IgD-negative memory B cell (primary cell): ENCODE measurements around the gene FER. TPM values are rescaled to one million over a fixed set of nuclear protein-coding genes. Genes with fewer than 3 reads are reported as not detected.
"Not testable (repeated sequence)": the region's sequence is repeated elsewhere in the genome, so short reads cannot be mapped to it uniquely, and the experiment has no call there.

Source experiments
- H3K27ac Mint-ChIP-seq, 3 donors: one replicate each; pipeline ENCODE4 v1.8.0; 2020 to 2022; ENCODE audit warnings: mild to moderate bottlenecking in 3 of 3, mixed read lengths in 3 of 3, moderate library complexity in 1 of 3
- H3K27me3 Mint-ChIP-seq: one replicate; pipeline ENCODE4 v1.8.0; 2021; ENCODE audit warnings: mixed read lengths
- H3K36me3 Mint-ChIP-seq: one replicate; pipeline ENCODE4 v1.8.0; 2020; ENCODE audit warnings: mild to moderate bottlenecking, mixed read lengths
- H3K4me1 Mint-ChIP-seq, 3 donors: one replicate each; pipeline ENCODE4 v1.8.0; 2020 to 2022; ENCODE audit warnings: mixed read lengths in 3 of 3, mild to moderate bottlenecking in 1 of 3
- H3K4me3 Mint-ChIP-seq, 4 donors: one replicate each; pipeline ENCODE4 v1.8.0; 2020 to 2022; ENCODE audit warnings: mild to moderate bottlenecking in 4 of 4, mixed read lengths in 4 of 4, moderate library complexity in 3 of 4
- H3K9me3 Mint-ChIP-seq, 3 donors: one replicate each; pipeline ENCODE4 v1.8.0; 2020 to 2021; ENCODE audit warnings: mixed read lengths in 3 of 3, mild to moderate bottlenecking in 1 of 3
- polyA plus RNA-seq: library from polyadenylated mRNA; unstranded; fragments of 300-500 nt; fragmentation: Illumina TruSeq; gene quantifications from one replicate; pipeline ENCODE4 v1.2.3, GENCODE V29; 2021

Gene FER
- polyA plus RNA-seq, 1 donor from 2014 or later: 12.6 TPM

DNA sequence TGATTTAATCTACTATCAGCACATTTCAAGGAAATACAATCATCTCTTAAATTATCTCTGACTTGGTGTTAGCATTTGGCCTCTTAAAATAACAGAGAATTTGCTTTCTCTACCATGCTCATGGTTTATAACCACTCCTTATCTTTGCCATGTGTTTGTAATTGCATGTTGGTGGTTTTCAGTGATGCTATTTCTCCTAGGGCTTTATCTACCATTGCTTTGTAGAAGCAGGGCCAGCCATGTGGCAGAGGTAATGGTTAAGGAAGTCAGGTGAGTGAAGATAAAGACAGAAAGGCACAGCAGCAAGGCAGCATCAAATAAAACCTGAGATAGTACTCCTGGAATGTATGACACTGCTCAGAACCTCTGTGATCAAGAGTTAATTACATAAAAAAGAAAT, 206.2 kb downstream of the FER start:
- H3K27ac Mint-ChIP-seq: no peak overlapping the region
- no peak overlapping the region for H3K4me3 Mint-ChIP-seq
- H3K36me3 Mint-ChIP-seq: peaks cover 3% of the 10 kb centered on the region
- H3K4me1 Mint-ChIP-seq: no peaks in the 10 kb centered on the region
- H3K27me3 Mint-ChIP-seq: no peaks in the 10 kb centered on the region
- no peaks in the 10 kb centered on the region for H3K9me3 Mint-ChIP-seq

DNA sequence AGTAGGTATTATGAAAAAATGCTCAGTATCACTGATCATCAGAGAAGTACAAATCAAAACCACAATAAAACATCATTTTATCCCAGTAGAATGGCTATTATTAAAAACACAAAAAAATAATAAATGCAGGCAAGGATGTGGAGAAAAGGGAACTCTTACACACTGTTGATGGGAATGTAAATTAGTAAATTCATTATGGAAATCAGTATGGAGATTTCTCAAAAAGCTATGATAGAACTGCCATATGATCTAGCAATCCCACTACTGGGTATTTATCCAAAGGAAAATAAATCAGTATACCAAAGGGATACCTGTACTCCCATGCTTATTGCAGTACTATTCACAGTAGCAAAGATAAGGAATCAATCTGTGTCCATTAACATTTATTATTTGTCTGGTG, 209.6 kb downstream of the FER start:
- Mint-ChIP-seq H3K4me3 (no peak overlapping the region), H3K4me1 (no peaks in the 10 kb centered on the region), H3K36me3 (peaks cover 4% of the 10 kb centered on the region), H3K27me3 (no peaks in the 10 kb centered on the region), H3K9me3 (no peaks in the 10 kb centered on the region), H3K27ac (no peak overlapping the region)

DNA sequence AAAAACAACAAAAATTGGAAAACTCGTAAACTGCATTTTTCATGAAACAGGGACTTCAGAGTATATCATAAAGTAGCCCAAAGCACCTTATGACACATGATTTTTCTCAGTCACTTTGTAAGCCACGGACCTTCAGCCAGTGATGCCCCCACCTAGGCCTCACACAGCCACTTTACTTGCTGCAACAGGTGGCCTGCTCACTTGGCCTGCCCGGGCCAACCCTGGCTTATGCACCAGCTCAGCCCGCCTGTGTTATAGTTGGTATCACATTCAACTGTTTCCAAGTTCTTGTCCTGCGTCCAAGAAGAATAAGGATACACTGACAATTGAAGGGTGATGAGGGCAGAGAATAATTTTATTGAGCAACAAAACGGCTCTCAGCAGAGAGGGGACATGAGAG, 219.2 kb downstream of the FER start:
- Mint-ChIP-seq H3K4me3 (no peak overlapping the region), H3K36me3 (peaks cover 13% of the 10 kb centered on the region), H3K27me3 (no peaks in the 10 kb centered on the region)

GRCh38 chr5:108974594-108974993, 226.9 kb downstream of the FER start:
- Mint-ChIP-seq H3K9me3 (peaks cover 0 to 1% (median 1%) of the 10 kb centered on the region in 3 donors), H3K27me3 (no peaks in the 10 kb centered on the region), H3K36me3 (peaks cover 3% of the 10 kb centered on the region), H3K4me1 (no peaks in the 10 kb centered on the region), H3K27ac (no peak overlapping the region), H3K4me3 (no peak overlapping the region)

More for the DNA sequence above, 219.2 kb downstream of the FER start:
- Mint-ChIP-seq H3K27ac (no peak overlapping the region), H3K4me1 (peaks cover 0 to 1% (median 0%) of the 10 kb centered on the region in 3 donors), H3K9me3 (peaks cover 0 to 1% (median 0%) of the 10 kb centered on the region in 3 donors)

DNA sequence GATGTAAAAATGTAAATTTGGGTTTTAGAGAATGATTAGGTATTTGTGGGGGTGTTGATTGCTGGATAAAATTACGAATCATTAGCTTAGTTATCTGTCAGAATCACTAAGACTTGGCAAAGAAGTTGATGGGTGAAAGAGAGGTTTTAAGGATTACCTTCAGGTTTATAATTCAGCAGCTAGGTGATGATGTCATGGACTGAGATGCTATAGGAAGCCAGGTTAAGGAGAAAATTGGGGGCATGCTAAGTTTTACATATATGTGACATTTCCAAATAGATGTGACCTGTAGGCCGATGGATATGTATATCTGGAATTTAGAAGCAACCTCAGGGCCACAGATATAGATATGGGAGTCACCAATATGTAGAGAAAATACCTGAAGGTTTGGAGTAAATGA, 228.0 kb downstream of the FER start:
- peaks cover 0 to 1% (median 1%) of the 10 kb centered on the region in 3 donors for H3K9me3 Mint-ChIP-seq
- H3K4me3 Mint-ChIP-seq: no peak overlapping the region
- no peak overlapping the region for H3K27ac Mint-ChIP-seq
- H3K36me3 Mint-ChIP-seq: peaks cover 3% of the 10 kb centered on the region
- peaks cover 0 to 2% (median 2%) of the 10 kb centered on the region in 3 donors for H3K4me1 Mint-ChIP-seq
- no peaks in the 10 kb centered on the region for H3K27me3 Mint-ChIP-seq

DNA sequence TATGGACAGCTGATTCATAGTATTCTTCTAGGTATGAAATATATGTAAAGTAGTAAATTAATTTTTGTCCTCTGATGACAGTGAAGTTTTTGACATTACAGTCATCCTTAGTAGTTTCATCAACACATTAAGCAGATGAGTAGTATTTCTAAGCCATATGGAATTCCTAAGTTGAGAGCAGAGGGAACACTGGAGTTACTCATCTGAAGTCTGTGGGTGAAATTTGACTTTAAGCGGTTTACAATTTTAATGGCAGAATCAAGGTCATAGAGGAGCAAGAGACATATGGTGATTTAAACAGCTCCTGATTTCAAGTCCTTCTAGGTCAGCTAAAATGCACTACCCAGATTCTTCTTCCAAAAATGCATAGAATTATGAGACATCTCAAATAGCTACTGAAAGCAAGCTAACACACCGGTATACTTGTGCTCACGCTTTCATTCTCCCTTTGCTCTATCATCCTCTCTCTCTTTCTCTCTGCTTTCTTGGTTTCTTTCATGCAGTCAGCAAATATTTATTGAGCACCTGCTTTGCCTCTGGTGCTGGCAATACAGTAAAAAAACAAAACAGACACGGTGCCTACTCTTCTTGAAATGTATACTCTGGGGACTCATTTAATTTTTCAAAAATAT, 235.9 kb downstream of the FER start:
- Mint-ChIP-seq H3K27me3 (no peaks in the 10 kb centered on the region), H3K4me3 (peak overlapping the region in 1 of 4 donors; percentile 18), H3K27ac (no peak overlapping the region), H3K36me3 (peaks cover 13% of the 10 kb centered on the region), H3K9me3 (peaks cover 0 to 10% (median 2%) of the 10 kb centered on the region in 3 donors), H3K4me1 (peaks cover 2 to 7% (median 4%) of the 10 kb centered on the region in 3 donors)

DNA sequence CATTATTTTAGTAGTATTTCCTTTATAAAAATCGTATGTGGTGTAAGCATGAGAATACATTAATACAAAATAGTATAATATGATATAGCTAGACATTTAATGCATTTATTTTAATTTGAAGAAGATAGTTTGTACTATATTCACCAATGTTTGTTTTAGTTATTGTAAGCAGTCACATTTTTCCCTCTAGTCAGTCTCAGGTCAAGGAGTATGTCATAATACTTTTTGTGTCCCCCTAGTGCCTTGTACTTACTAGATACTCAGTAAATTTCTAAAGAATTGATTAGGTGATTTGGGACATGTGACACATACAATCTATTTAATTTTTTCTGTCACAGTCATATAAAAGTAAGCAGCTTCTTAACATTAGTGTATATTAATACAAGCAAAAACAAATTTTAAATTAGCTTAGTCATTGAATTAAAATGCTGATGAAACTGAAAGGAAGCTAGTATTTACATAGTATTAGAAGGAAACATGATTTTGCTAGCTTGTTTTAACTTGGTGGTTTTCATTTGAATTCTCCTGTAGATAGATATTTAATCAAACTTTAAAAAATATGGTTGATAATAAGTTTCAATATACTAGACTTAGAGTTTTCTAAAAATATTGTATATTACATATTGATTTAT, 242.2 kb downstream of the FER start:
- H3K4me3 Mint-ChIP-seq: no peak overlapping the region
- peaks cover 4 to 18% (median 13%) of the 10 kb centered on the region in 3 donors for H3K9me3 Mint-ChIP-seq
- H3K36me3 Mint-ChIP-seq: peaks cover 20% of the 10 kb centered on the region
- no peak overlapping the region for H3K27ac Mint-ChIP-seq
- peaks cover 2 to 6% (median 5%) of the 10 kb centered on the region in 3 donors for H3K4me1 Mint-ChIP-seq
- H3K27me3 Mint-ChIP-seq: no peaks in the 10 kb centered on the region

GRCh38 chr5:108992396-108993085, 244.8 kb downstream of the FER start:
- not testable (repeated sequence) for H3K4me3 Mint-ChIP-seq, H3K4me1 Mint-ChIP-seq, H3K27me3 Mint-ChIP-seq, H3K27ac Mint-ChIP-seq
- Mint-ChIP-seq H3K9me3 (peaks cover 4 to 18% (median 15%) of the 10 kb centered on the region in 3 donors), H3K36me3 (peaks cover 11% of the 10 kb centered on the region)

DNA sequence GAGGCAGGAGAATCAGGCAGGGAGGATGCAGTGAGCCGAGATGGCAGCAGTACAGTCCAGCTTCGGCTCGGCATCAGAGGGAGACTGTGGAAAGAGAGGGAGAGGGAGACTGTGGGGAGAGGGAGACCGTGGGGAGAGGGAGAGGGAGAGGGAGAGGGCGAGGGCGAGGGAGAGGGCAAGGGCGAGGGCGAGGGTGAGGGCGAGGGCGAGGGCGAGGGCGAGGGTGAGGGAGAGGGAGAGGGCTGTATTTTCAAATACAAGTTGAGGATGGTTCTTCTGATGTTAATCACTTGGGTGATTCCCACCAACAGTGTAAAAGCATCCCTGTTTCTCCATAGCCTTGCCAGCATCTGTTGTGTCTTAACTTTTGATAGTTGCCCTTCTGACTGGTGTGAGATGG, 245.7 kb downstream of the FER start:
- not testable (repeated sequence) for H3K27me3 Mint-ChIP-seq, H3K4me1 Mint-ChIP-seq, H3K4me3 Mint-ChIP-seq
- peaks cover 10% of the 10 kb centered on the region for H3K36me3 Mint-ChIP-seq
- H3K27ac Mint-ChIP-seq: peak overlapping the region in 1 of 3 donors; percentile 80
- peaks cover 2 to 15% (median 10%) of the 10 kb centered on the region in 3 donors for H3K9me3 Mint-ChIP-seq

DNA sequence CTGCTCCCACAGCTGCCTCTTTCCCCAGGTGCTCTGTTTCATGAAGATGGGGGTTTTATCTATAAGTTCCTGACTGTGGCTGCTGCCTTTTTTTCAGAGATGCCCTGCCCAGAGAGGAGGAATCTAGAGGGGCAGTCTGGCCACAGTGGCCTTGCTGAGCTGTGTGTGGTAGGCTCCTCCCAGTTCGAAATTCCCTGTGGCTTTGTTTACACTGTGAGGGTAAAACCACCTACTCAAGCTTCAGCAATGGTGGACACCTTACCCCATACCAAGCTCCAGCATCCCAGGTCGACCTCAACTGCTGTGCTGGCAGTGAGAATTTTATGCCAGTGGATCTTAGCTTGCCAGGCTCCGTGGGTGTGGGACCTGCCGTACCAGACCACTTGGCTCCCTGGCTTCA, 250.0 kb downstream of the FER start:
- Mint-ChIP-seq H3K27me3 (no peaks in the 10 kb centered on the region), H3K4me1 (no peaks in the 10 kb centered on the region), H3K4me3 (no peak overlapping the region), H3K9me3 (peaks cover 2 to 15% (median 7%) of the 10 kb centered on the region in 3 donors), H3K36me3 (peaks cover 10% of the 10 kb centered on the region), H3K27ac (no peak overlapping the region)

DNA sequence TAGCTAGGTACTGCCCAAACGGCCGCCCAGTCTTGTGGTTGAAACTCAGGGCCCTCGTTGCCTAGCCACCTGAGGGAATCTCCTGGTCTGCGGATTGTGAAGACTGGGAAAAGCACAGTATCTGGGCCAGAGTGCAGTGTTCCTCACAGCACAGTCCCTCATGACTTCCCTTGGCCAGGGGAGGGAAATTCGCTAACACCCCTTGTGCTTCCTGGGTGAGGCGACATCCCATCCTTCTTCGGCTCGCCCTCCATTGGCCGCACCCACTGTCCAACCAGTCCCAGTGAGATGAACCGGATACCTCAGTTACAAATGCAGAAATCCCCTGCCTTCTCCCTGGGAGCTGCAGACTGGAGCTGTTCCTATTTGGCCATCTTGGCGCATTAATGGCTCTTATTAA, 250.5 kb downstream of the FER start:
- Mint-ChIP-seq H3K4me3 (no peak overlapping the region), H3K36me3 (peaks cover 10% of the 10 kb centered on the region), H3K4me1 (no peaks in the 10 kb centered on the region), H3K9me3 (peaks cover 2 to 14% (median 7%) of the 10 kb centered on the region in 3 donors), H3K27ac (no peak overlapping the region), H3K27me3 (no peaks in the 10 kb centered on the region)

DNA sequence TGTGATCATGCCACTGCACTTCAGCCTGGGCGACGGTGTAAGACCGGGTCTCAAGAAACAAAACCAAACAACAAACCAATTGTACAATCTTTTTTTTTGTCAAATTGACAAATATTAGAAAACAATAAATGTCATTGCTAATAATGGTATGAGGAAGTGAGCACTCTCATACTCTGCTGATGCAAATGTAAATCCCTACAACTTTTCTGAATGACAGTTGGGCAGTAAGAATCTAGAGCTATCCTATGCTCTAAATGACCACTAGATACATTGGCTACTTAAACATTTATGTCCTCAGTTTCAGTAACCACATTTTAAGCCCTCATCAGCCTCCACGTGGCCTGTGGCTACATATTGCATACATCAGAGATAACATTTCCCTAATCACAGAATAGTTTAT, 256.2 kb downstream of the FER start:
- Mint-ChIP-seq H3K36me3 (peaks cover 2% of the 10 kb centered on the region), H3K4me1 (no peaks in the 10 kb centered on the region), H3K27ac (no peak overlapping the region), H3K27me3 (no peaks in the 10 kb centered on the region), H3K4me3 (no peak overlapping the region), H3K9me3 (no peaks in the 10 kb centered on the region)

- H3K27ac Mint-ChIP-seq: peak overlapping the region in 1 of 3 donors; percentile 20
- no peaks in the 10 kb centered on the region for H3K36me3 Mint-ChIP-seq
- peaks cover 0 to 1% (median 0%) of the 10 kb centered on the region in 3 donors for H3K9me3 Mint-ChIP-seq
- H3K27me3 Mint-ChIP-seq: no peaks in the 10 kb centered on the region
- peaks cover 0 to under 1% (median 0%) of the 10 kb centered on the region in 3 donors for H3K4me1 Mint-ChIP-seq
- H3K4me3 Mint-ChIP-seq: no peak overlapping the region
Measured at GRCh38 chr5:109005297-109006009, 257.8 kb downstream of the FER start.

- peaks cover 0 to 3% (median 0%) of the 10 kb centered on the region in 3 donors for H3K9me3 Mint-ChIP-seq
- no peaks in the 10 kb centered on the region for H3K27me3 Mint-ChIP-seq
- no peak overlapping the region for H3K4me3 Mint-ChIP-seq
- peaks cover 0 to 2% (median 0%) of the 10 kb centered on the region in 3 donors for H3K4me1 Mint-ChIP-seq
- H3K27ac Mint-ChIP-seq: peak overlapping the region in 1 of 3 donors; percentile 20
- H3K36me3 Mint-ChIP-seq: no peaks in the 10 kb centered on the region
Measured at GRCh38 chr5:109006129-109006528, 258.4 kb downstream of the FER start.

GRCh38 chr5:109016300-109016699, 268.6 kb downstream of the FER start:
- Mint-ChIP-seq H3K27ac (peak overlapping the region in 1 of 3 donors; percentile 9), H3K4me1 (no peaks in the 10 kb centered on the region), H3K36me3 (peaks cover 4% of the 10 kb centered on the region), H3K27me3 (no peaks in the 10 kb centered on the region), H3K4me3 (no peak overlapping the region), H3K9me3 (peaks cover 0 to 4% (median 0%) of the 10 kb centered on the region in 3 donors)
